Kidney (tissue), 14 donors: ENCODE results near the gene MAGI1. TPM values are rescaled to one million over a fixed set of nuclear protein-coding genes. Genes with fewer than 3 reads are reported as not detected.

Experiments used
- DNase-seq, 5 donors: peaks; one replicate each; pipeline ENCODE4 v3.0.0-alpha.2; 2013 to 2020
- FAIRE-seq: peaks from 2 replicates; lab custom pipeline; 2012; peaks lifted over from hg19 to GRCh38; lab: Jason Lieb, UNC
- H3K27ac ChIP-seq, 2 donors: one replicate each; pipeline ENCODE4 v1.7.0; 2013; ENCODE audit warnings: low read depth in 2 of 2, low read length in 2 of 2, inconsistent platforms in 1 of 2
- H3K27me3 ChIP-seq: one replicate; pipeline ENCODE4 v1.7.1; 2013; ENCODE audit warnings: low read length, inconsistent platforms; ENCODE audit not compliant: control insufficient read depth, insufficient read depth
- H3K36me3 ChIP-seq, 3 donors: one replicate each; pipeline versions ENCODE4 v1.7.0 to v1.7.1; 2013; ENCODE audit warnings: low read length in 3 of 3, control low read depth in 1 of 3, inconsistent platforms in 1 of 3; ENCODE audit not compliant: insufficient read depth in 3 of 3, control insufficient read depth in 2 of 3
- H3K4me1 ChIP-seq, 3 donors: one replicate each; pipeline versions ENCODE4 v1.7.0 to v1.7.1; 2013; ENCODE audit warnings: low read length in 3 of 3, inconsistent platforms in 1 of 3, low read depth in 1 of 3; ENCODE audit not compliant: control insufficient read depth in 2 of 3, insufficient read depth in 2 of 3
- H3K4me3 ChIP-seq, 3 donors: one replicate each; pipeline versions ENCODE4 v1.7.0 to v1.8.1; 2013; ENCODE audit warnings: low read length in 3 of 3, control low read depth in 1 of 3, inconsistent platforms in 1 of 3
- H3K9ac ChIP-seq, 3 donors: one replicate each; pipeline versions ENCODE4 v1.7.0 to v1.7.1; 2013; ENCODE audit warnings: low read length in 3 of 3, control low read depth in 1 of 3, inconsistent platforms in 1 of 3
- H3K9me3 ChIP-seq, 3 donors: one replicate each; pipeline versions ENCODE4 v1.7.0 to v1.7.1; 2013; ENCODE audit warnings: low read length in 3 of 3, control low read depth in 1 of 3, inconsistent platforms in 1 of 3; ENCODE audit not compliant: control insufficient read depth in 2 of 3, insufficient read depth in 1 of 3
- CTCF ChIP-seq: IDR thresholded peaks from 3 replicates; pipeline ENCODE4 v1.5.1; 2012; ENCODE audit warnings: mild to moderate bottlenecking, moderate library complexity, borderline replicate concordance; ENCODE audit not compliant: insufficient read depth; ENCODE audit errors: extremely low read depth
- intact Hi-C: fragments of 100-400 bp; cut with DNase I; formaldehyde crosslinking; loops from one replicate; pipeline ENCODE4 v1.11.1; 2022
- polyA plus RNA-seq: library from polyadenylated mRNA; stranded (reverse); fragments of 350-450 nt; fragmentation: Illumina TruSeq; extraction: RNeasy Lipid Tissue Mini Kit (QIAGEN cat#74804); gene quantifications from one replicate; pipeline ENCODE4 v1.2.3, GENCODE V29; 2014; ENCODE audit warnings: low read depth, low replicate concordance; ENCODE audit not compliant: insufficient read depth
- total RNA-seq: library from RNA; stranded (reverse); fragmentation: NEBNext Ultra II Directional; extraction: Animal tissue kit (Norgen Biotek cat#: 25700); gene quantifications from one replicate; pipeline ENCODE4 v1.2.1, GENCODE V29; 2021
- donor health status: control.
- donor health status: control.
- donor health status: control.
- donor health status: control.
- donor health status: control.
- donor health status: DM: yes; HTN: yes; CAD: no.
- donor health status: Normal renal cell carcinoma (clear cell type).

The MAGI1 gene
- total and polyA plus RNA-seq, 2 donors from 2014 or later, result 8.2 to 42.8 TPM

DNA sequence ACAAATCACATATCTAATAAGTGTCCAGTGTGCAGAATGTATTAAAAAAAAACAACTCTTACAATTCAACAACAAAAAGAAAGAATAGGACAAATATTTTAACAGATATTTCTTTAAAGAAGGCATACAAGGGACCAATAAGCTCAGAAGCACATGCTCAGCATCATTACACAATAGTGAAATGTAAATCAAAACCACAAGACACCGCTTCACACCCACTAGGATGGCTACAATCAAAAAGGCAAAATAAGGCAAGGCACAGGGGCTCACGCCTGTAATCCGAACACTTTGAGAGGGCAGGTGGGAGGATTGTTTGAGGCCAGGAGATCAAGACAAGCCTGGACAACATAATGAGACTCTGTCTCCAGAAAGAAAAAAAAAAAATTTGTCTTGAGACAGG lies 255.6 kb downstream of the MAGI1 start:
- Histone ChIP-seq H3K27me3 (no peaks in the 10 kb centered on the region), H3K9me3 (no peaks in the 10 kb centered on the region), H3K4me3 (no peak overlapping the region), H3K27ac (no peak overlapping the region), H3K36me3 (no peaks in the 10 kb centered on the region), H3K4me1 (peaks cover 0 to 19% (median 3%) of the 10 kb centered on the region in 3 donors), H3K9ac (no peak overlapping the region)
- FAIRE-seq, result no peak
- TF ChIP-seq CTCF, result no peak
- DNase-seq, result no peak
- intact Hi-C loops, result loop anchor here (10.0 kb wide), 1 partner anchor 352 kb away; no protein-coding TSS in a partner anchor

DNA sequence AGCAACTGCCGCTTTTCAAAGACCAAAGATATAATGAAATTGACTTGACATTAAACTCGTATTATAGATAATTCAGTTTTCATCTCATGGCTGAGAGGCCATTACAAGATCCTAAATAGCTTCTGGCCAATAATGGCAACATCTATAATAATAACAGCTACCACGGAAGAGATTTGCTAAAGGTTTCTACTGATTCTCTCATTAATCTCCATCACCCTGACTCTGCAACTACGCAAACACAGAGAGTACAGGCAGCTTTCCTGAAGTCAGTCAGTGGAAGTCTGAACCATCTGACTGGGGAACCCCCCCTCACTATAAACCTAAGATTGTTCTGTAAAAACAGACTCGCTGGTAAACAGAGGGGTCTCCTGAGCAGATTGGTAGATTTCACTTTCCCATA lies 257.1 kb downstream of the MAGI1 start:
- H3K27ac ChIP-seq, result no peak overlapping the region
- H3K36me3 ChIP-seq, result no peaks in the 10 kb centered on the region
- no peak overlapping the region for H3K9ac ChIP-seq
- no peaks in the 10 kb centered on the region for H3K9me3 ChIP-seq
- peaks cover 0 to 7% (median 3%) of the 10 kb centered on the region in 3 donors for H3K4me1 ChIP-seq
- no peak overlapping the region for H3K4me3 ChIP-seq
- no peak for TF ChIP-seq CTCF
- intact Hi-C loops, result loop anchor here (10.0 kb wide), 1 partner anchor 353 kb away; no protein-coding TSS in a partner anchor
- no peak for FAIRE-seq
- no peaks in the 10 kb centered on the region for H3K27me3 ChIP-seq
- DNase-seq, result no peak

- FAIRE-seq, result no peak
- DNase-seq, result peak in 2 of 5 donors; percentile 64 to 65
- TF ChIP-seq CTCF, result no peak
- Histone ChIP-seq H3K4me1 (peaks cover 0 to 7% (median 3%) of the 10 kb centered on the region in 3 donors), H3K4me3 (no peak overlapping the region), H3K27ac (peak overlapping the region in 1 of 2 donors; percentile 8), H3K9ac (no peak overlapping the region), H3K27me3 (no peaks in the 10 kb centered on the region), H3K36me3 (no peaks in the 10 kb centered on the region), H3K9me3 (no peaks in the 10 kb centered on the region)
- intact Hi-C loops, result no loop called here
Observed at GRCh38 chr3:65779390-65779789, 259.3 kb downstream of the MAGI1 start.

GRCh38 chr3:65778968-65779367 lies 259.8 kb downstream of the MAGI1 start:
- H3K9ac ChIP-seq, result no peak overlapping the region
- DNase-seq (peak in 3 of 5 donors; percentile 54 to 79 (median 72)), FAIRE-seq (peak; percentile 88)
- peak overlapping the region in 1 of 2 donors; percentile 8 for H3K27ac ChIP-seq
- H3K27me3 ChIP-seq, result no peaks in the 10 kb centered on the region
- TF ChIP-seq CTCF, result no peak
- no peak overlapping the region for H3K4me3 ChIP-seq
- intact Hi-C loops, result no loop called here
- peaks cover 0 to 7% (median 3%) of the 10 kb centered on the region in 3 donors for H3K4me1 ChIP-seq
- H3K36me3 ChIP-seq, result no peaks in the 10 kb centered on the region
- H3K9me3 ChIP-seq, result no peaks in the 10 kb centered on the region
